Tibial nerve (tissue), 4 donors: ENCODE measurements around the gene GALNT11. TPM values are rescaled to one million over a fixed set of nuclear protein-coding genes. Genes with fewer than 3 reads are reported as not detected.
"Not testable (repeated sequence)": the region's sequence is repeated elsewhere in the genome, so short reads cannot be mapped to it uniquely, and the experiment has no call there.

Source experiments
- DNase-seq, 2 donors: peaks; one replicate each; pipeline ENCODE4 v3.0.0-alpha.2; 2019; ENCODE audit warnings: low spot score in 2 of 2
- H3K27ac ChIP-seq, 4 donors: fragments of 200-600 bp; sonication (generic) in 3 of 4; one replicate each; pipeline ENCODE4 v1.5.1; 2017 to 2019; ENCODE audit warnings: mild to moderate bottlenecking in 1 of 4
- H3K27me3 ChIP-seq, 2 donors: fragments of 200-600 bp; sonication (generic) in 1 of 2; one replicate each; pipeline versions ENCODE4 v1.5.1 to v1.6.0; 2017 to 2019
- H3K36me3 ChIP-seq, 3 donors: fragments of 200-600 bp; sonication (generic); one replicate each; pipeline ENCODE4 v1.5.1; 2018 to 2019
- H3K4me1 ChIP-seq, 4 donors: fragments of 200-600 bp; sonication (generic) in 3 of 4; one replicate each; pipeline ENCODE4 v1.5.1; 2017 to 2019
- H3K4me3 ChIP-seq, 4 donors: fragments of 200-600 bp; sonication (generic) in 3 of 4; one replicate each; pipeline ENCODE4 v1.5.1; 2017 to 2019; ENCODE audit warnings: mild to moderate bottlenecking in 1 of 4, moderate library complexity in 1 of 4
- H3K9me3 ChIP-seq, 4 donors: fragments of 200-600 bp; sonication (generic) in 3 of 4; one replicate each; pipeline ENCODE4 v1.5.1; 2017 to 2019
- EP300 ChIP-seq, 2 donors: sonication (generic); formaldehyde crosslinking; IDR thresholded peaks; one replicate each; pipeline ENCODE4 v1.6.1; 2017; ENCODE audit warnings: antibody characterized with exemption in 2 of 2, mild to moderate bottlenecking in 1 of 2
- POLR2A ChIP-seq, 2 donors: fragments of 450-650 bp; IDR thresholded peaks; one replicate each; pipeline ENCODE4 v1.6.1; 2017; ENCODE audit warnings: antibody characterized with exemption in 2 of 2, mild to moderate bottlenecking in 2 of 2, moderate library complexity in 2 of 2
- WGBS, 2 donors: methylation state at CpG; one replicate each; pipeline ENCODE4 v1.1.5; 2018; 5-methylcytosine and 5-hydroxymethylcytosine counted together
- total RNA-seq, 4 donors: library from RNA; depleted of rRNA; stranded (reverse); fragments of >200 nt; gene quantifications; one replicate each; pipeline ENCODE4 v1.1.0, GENCODE V29; 2016
- TF ChIP-seq, protein P1 (sequence below), 5 experiments: fragments of 200-600 bp in 3 of 5; fragments of 450-650 bp in 2 of 5; sonication (generic) in 3 of 5; IDR thresholded peaks; one replicate each; pipeline ENCODE4 v1.5.1; 2016 to 2019; ENCODE audit warnings: antibody characterized with exemption in 5 of 5, mild to moderate bottlenecking in 3 of 5, moderate library complexity in 2 of 5

Gene GALNT11
- total RNA-seq, 4 donors from 2014 or later, result 27.9 to 45.7 (median 36.6) TPM

- 91 to 92% methylated on average over 7 of the region's 7 CpGs for WGBS, 2 donors
- TF ChIP-seq, protein P1, sequence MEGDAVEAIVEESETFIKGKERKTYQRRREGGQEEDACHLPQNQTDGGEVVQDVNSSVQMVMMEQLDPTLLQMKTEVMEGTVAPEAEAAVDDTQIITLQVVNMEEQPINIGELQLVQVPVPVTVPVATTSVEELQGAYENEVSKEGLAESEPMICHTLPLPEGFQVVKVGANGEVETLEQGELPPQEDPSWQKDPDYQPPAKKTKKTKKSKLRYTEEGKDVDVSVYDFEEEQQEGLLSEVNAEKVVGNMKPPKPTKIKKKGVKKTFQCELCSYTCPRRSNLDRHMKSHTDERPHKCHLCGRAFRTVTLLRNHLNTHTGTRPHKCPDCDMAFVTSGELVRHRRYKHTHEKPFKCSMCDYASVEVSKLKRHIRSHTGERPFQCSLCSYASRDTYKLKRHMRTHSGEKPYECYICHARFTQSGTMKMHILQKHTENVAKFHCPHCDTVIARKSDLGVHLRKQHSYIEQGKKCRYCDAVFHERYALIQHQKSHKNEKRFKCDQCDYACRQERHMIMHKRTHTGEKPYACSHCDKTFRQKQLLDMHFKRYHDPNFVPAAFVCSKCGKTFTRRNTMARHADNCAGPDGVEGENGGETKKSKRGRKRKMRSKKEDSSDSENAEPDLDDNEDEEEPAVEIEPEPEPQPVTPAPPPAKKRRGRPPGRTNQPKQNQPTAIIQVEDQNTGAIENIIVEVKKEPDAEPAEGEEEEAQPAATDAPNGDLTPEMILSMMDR (IDR thresholded peaks at IDR 0.05), result no peak
- H3K27ac ChIP-seq, result no peak overlapping the region
- DNase-seq, result no peak
- no peaks in the 10 kb centered on the region for H3K9me3 ChIP-seq
- H3K36me3 ChIP-seq, result no peaks in the 10 kb centered on the region
- H3K27me3 ChIP-seq, result no peaks in the 10 kb centered on the region
- H3K4me3 ChIP-seq, result no peak overlapping the region
- H3K4me1 ChIP-seq, result no peaks in the 10 kb centered on the region
Observed at GRCh38 chr7:152015600-152015999, 9.9 kb upstream of the GALNT11 start.

DNA sequence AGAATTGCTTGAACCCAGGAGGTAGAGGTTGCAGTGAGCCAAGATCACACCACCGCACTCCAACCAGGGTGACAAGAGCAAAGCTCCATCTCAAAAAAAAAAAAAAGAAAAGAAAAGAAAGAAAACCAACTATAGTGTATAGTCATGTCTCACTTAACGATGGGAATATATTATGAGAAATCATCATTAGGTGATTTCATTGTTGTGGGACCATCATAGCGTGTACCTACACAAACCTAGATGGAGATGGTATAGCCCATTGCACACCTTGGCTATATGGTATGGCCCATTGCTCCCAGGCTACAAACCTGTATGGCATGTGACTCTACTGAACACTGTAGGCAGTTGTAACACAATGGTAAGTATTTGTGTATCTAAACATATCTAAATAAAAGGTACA lies 8.5 kb upstream of the GALNT11 start:
- no peak overlapping the region for H3K4me3 ChIP-seq
- no peak overlapping the region for H3K27ac ChIP-seq
- no peaks in the 10 kb centered on the region for H3K36me3 ChIP-seq
- TF ChIP-seq POLR2A (IDR thresholded peaks at IDR 0.05), result no peak
- no peak for TF ChIP-seq EP300 (IDR thresholded peaks at IDR 0.05)
- no peaks in the 10 kb centered on the region for H3K27me3 ChIP-seq
- no peak for DNase-seq
- WGBS, 2 donors, result 95 to 99% methylated on average over 3 of the region's 3 CpGs
- no peaks in the 10 kb centered on the region for H3K4me1 ChIP-seq
- H3K9me3 ChIP-seq, result no peaks in the 10 kb centered on the region

DNA sequence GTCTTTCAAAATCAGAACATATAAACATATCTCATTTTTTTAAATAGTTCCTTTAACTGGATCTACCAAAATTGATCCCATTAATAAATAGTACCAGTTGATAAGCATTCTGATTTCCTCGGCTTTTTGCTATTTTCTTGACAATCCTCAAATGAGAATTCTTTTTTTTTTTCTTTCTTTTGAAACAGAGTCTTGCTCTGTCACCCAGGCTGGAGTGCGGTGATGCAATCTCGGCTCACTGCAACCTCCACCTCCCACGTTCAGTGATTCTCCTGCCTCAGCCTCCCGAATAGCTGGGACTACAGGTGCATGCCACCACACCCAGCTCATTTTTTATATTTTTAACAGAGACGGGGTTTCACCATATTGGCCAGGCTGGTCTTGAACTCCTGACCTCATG lies 7.8 kb upstream of the GALNT11 start:
- not testable (repeated sequence) for H3K27me3 ChIP-seq, DNase-seq
- WGBS, 2 donors, result 87 to 92% methylated on average over 6 of the region's 6 CpGs

GRCh38 chr7:152021740-152022139 lies 3.7 kb upstream of the GALNT11 start:
- not testable (repeated sequence) for H3K9me3 ChIP-seq, DNase-seq, H3K4me3 ChIP-seq, H3K36me3 ChIP-seq, H3K27me3 ChIP-seq, H3K27ac ChIP-seq
- 69 to 70% methylated on average over 10 of the region's 10 CpGs for WGBS, 2 donors
- peaks cover 0 to 12% (median 5%) of the 10 kb centered on the region in 4 donors for H3K4me1 ChIP-seq

More for the DNA sequence above, 7.8 kb upstream of the GALNT11 start:
- H3K4me3 ChIP-seq, H3K36me3 ChIP-seq, H3K4me1 ChIP-seq, H3K9me3 ChIP-seq, H3K27ac ChIP-seq: not testable (repeated sequence)

GRCh38 chr7:152025937-152026890 lies 740 bp downstream of the GALNT11 start:
- H3K27me3 ChIP-seq, result no peaks in the 10 kb centered on the region
- H3K9me3 ChIP-seq, result no peaks in the 10 kb centered on the region
- no peak for DNase-seq
- peaks cover 0 to 10% (median 0%) of the 10 kb centered on the region in 3 donors for H3K36me3 ChIP-seq
- 11 to 14% methylated on average over 25 to 40 of the region's 41 CpGs for WGBS, 2 donors
- peak overlapping the region; percentile 78 to 93 (median 86) for H3K27ac ChIP-seq
- peak overlapping the region; percentile 71 to 87 (median 82) for H3K4me3 ChIP-seq
- H3K4me1 ChIP-seq, result peaks cover 0 to 17% (median 6%) of the 10 kb centered on the region in 4 donors
- TF ChIP-seq POLR2A (IDR thresholded peaks at IDR 0.05) (no peak), EP300 (IDR thresholded peaks at IDR 0.05) (no peak)
- TF ChIP-seq, protein P1 (IDR thresholded peaks at IDR 0.05), result peak in 1 of 5 experiments; percentile 7

GRCh38 chr7:152027491-152028365 lies 2.3 kb downstream of the GALNT11 start:
- not testable (repeated sequence) for H3K27me3 ChIP-seq, DNase-seq, H3K9me3 ChIP-seq, H3K27ac ChIP-seq, H3K4me3 ChIP-seq
- peaks cover 0 to 17% (median 6%) of the 10 kb centered on the region in 4 donors for H3K4me1 ChIP-seq
- 95% methylated on average over 20 of the region's 20 CpGs for WGBS, 2 donors
- peaks cover 0 to 10% (median 0%) of the 10 kb centered on the region in 3 donors for H3K36me3 ChIP-seq

- Histone ChIP-seq H3K36me3 (peaks cover 0 to 25% (median 0%) of the 10 kb centered on the region in 3 donors), H3K4me1 (peaks cover 0 to 14% (median 6%) of the 10 kb centered on the region in 4 donors)
- not testable (repeated sequence) for H3K9me3 ChIP-seq, H3K27me3 ChIP-seq, H3K4me3 ChIP-seq, H3K27ac ChIP-seq
- peak in 1 of 2 donors; percentile 62 for DNase-seq
- 80% methylated on average over 10 of the region's 10 CpGs for WGBS, 2 donors
- TF ChIP-seq, protein P1 (IDR thresholded peaks at IDR 0.05), result peak; percentile 22 to 43 (median 28)
Observed at GRCh38 chr7:152030059-152030458, 4.6 kb downstream of the GALNT11 start.

- 81 to 85% methylated on average over 1 of the region's 1 CpG for WGBS, 2 donors
- DNase-seq, H3K27ac ChIP-seq, H3K9me3 ChIP-seq, H3K27me3 ChIP-seq, H3K4me3 ChIP-seq: not testable (repeated sequence)
- Histone ChIP-seq H3K4me1 (peaks cover 0 to 13% (median 6%) of the 10 kb centered on the region in 4 donors), H3K36me3 (peaks cover 0 to 26% (median 0%) of the 10 kb centered on the region in 3 donors)
Observed at GRCh38 chr7:152030639-152031038, 5.2 kb downstream of the GALNT11 start.
